COLO829 (cell line): ENCODE measurements around the gene C11orf97.
"Not testable (repeated sequence)": the region's sequence is repeated elsewhere in the genome, so short reads cannot be mapped to it uniquely, and the experiment has no call there.

Experiments used
- DNase-seq: peaks from one replicate; pipeline ENCODE4 v3.0.0; 2012; ENCODE audit warnings: low spot score

The C11orf97 gene

GRCh38 chr11:94557992-94558391 is 45.7 kb downstream of the C11orf97 start:
- no peak for DNase-seq

GRCh38 chr11:94558468-94558867 is 46.2 kb downstream of the C11orf97 start:
- no peak for DNase-seq

GRCh38 chr11:94558932-94559331 is 46.7 kb downstream of the C11orf97 start:
- DNase-seq, result no peak

GRCh38 chr11:94559361-94559760 is 47.1 kb downstream of the C11orf97 start:
- no peak for DNase-seq

GRCh38 chr11:94560834-94561233 is 48.6 kb downstream of the C11orf97 start:
- DNase-seq, result no peak

- peak; percentile 74 for DNase-seq
These were observed 51.1 kb downstream of the C11orf97 start for GRCh38 chr11:94563176-94563847.

GRCh38 chr11:94563848-94564467 is 51.7 kb downstream of the C11orf97 start:
- no peak for DNase-seq

GRCh38 chr11:94567181-94567670 is 55.0 kb downstream of the C11orf97 start, which contains the start of gene PIWIL4:
Gene PIWIL4 (plus strand): TSS chr11:94567368. CDS start chr11:94567519, 151 bp downstream.
- no peak for DNase-seq

GRCh38 chr11:94568200-94568599 is 55.9 kb downstream of the C11orf97 start:
- no peak for DNase-seq

- DNase-seq, result no peak
These were observed 56.5 kb downstream of the C11orf97 start for GRCh38 chr11:94568717-94569116.

- not testable (repeated sequence) for DNase-seq
These were observed 60.7 kb downstream of the C11orf97 start for GRCh38 chr11:94572975-94573374.

GRCh38 chr11:94574193-94574961 is 62.1 kb downstream of the C11orf97 start:
- peak; percentile 68 for DNase-seq

- no peak for DNase-seq
These were observed 64.0 kb downstream of the C11orf97 start for GRCh38 chr11:94576306-94576705.

- no peak for DNase-seq
These were observed 65.6 kb downstream of the C11orf97 start for GRCh38 chr11:94577841-94578240.
